ENCODE results near the gene SMOC2. TPM values are rescaled to one million over a fixed set of nuclear protein-coding genes. Genes with fewer than 3 reads are reported as not detected.
"Not testable (repeated sequence)": the region's sequence is repeated elsewhere in the genome, so short reads cannot be mapped to it uniquely, and the experiment has no call there.

Gene SMOC2
- total and polyA plus RNA-seq, 2 of the 13 experiments (the other 11 are each of a cell fraction or from before 2014, with no cell fraction given): not detected

- no TSS peak for BruUV-seq (replicated peaks)
- ChIA-PET POLR2A (no interaction called here), CTCF (ENCODE audit: low intra/inter-chr PET ratio, low total read pairs) (no interaction called here)
- in situ Hi-C loops (cut with HindIII; ENCODE audit: extremely low pct_ligation_motif_present, low pct_unique_long_range_greater_than_20kb) (no loop called here), intact Hi-C loops (cut with micrococcal nuclease; ENCODE audit: unreplicated experiment) (no loop called here)
- no peaks in the 10 kb centered on the region for H3K4me1 ChIP-seq (ENCODE audit: insufficient read depth, low read length)
- H4K20me1 ChIP-seq (ENCODE audit: insufficient read depth, low read length): no peaks in the 10 kb centered on the region
- H3K79me2 ChIP-seq (ENCODE audit: insufficient read depth, low read length): no peaks in the 10 kb centered on the region
- H3K27ac ChIP-seq (ENCODE audit: extremely low read length, insufficient read depth, low read length): no peak overlapping the region
- WGBS (ENCODE audit: low lambda C conversion rate): 44% methylated on average over 19 of the region's 19 CpGs
- H3K9me3 ChIP-seq (ENCODE audit: low read length): no peaks in the 10 kb centered on the region
- H3K36me3 ChIP-seq (replicated peaks in 1 of 2; ENCODE audit: control insufficient read depth in 1 of 2, insufficient read depth in 2 of 2, low read length in 2 of 2): no peaks in the 10 kb centered on the region
- DNase-seq (ENCODE audit: low spot score) (no peak), FAIRE-seq (no peak), ATAC-seq (no peak)
- no peak for TF ChIP-seq XBP1 (CRISPR knock-in tag; IDR thresholded peaks at IDR 0.05)
- no peak for TF ChIP-seq ZNF660 (CRISPR knock-in tag; IDR thresholded peaks at IDR 0.05; ENCODE audit: borderline replicate concordance, low read depth)
- TF ChIP-seq, protein P1, sequence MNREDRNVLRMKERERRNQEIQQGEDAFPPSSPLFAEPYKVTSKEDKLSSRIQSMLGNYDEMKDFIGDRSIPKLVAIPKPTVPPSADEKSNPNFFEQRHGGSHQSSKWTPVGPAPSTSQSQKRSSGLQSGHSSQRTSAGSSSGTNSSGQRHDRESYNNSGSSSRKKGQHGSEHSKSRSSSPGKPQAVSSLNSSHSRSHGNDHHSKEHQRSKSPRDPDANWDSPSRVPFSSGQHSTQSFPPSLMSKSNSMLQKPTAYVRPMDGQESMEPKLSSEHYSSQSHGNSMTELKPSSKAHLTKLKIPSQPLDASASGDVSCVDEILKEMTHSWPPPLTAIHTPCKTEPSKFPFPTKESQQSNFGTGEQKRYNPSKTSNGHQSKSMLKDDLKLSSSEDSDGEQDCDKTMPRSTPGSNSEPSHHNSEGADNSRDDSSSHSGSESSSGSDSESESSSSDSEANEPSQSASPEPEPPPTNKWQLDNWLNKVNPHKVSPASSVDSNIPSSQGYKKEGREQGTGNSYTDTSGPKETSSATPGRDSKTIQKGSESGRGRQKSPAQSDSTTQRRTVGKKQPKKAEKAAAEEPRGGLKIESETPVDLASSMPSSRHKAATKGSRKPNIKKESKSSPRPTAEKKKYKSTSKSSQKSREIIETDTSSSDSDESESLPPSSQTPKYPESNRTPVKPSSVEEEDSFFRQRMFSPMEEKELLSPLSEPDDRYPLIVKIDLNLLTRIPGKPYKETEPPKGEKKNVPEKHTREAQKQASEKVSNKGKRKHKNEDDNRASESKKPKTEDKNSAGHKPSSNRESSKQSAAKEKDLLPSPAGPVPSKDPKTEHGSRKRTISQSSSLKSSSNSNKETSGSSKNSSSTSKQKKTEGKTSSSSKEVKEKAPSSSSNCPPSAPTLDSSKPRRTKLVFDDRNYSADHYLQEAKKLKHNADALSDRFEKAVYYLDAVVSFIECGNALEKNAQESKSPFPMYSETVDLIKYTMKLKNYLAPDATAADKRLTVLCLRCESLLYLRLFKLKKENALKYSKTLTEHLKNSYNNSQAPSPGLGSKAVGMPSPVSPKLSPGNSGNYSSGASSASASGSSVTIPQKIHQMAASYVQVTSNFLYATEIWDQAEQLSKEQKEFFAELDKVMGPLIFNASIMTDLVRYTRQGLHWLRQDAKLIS (CRISPR knock-in tag; IDR thresholded peaks at IDR 0.05): no peak
- H3K9ac ChIP-seq (ENCODE audit: insufficient read depth, low read depth, low read length): no peak overlapping the region
- peaks cover 6 to 71% of the 10 kb centered on the region in 2 experiments for H3K27me3 ChIP-seq (ENCODE audit: control insufficient read depth in 1 of 2, insufficient read depth in 2 of 2, low read length in 2 of 2)
- no peak overlapping the region for H2AFZ ChIP-seq (ENCODE audit: low read length)
- no peak overlapping the region for H3K4me2 ChIP-seq (ENCODE audit: low read depth, low read length)
- no peak overlapping the region for H3K4me3 ChIP-seq (replicated peaks in 1 of 3; ENCODE audit: insufficient read depth in 1 of 3, low read depth in 2 of 3, low read length in 3 of 3)
These were observed 130.3 kb downstream of the SMOC2 start for GRCh38 chr6:168571268-168571667.

GRCh38 chr6:168573276-168573835 lies 132.4 kb downstream of the SMOC2 start:
- H3K79me2 ChIP-seq (ENCODE audit: insufficient read depth, low read length); FAIRE-seq; H4K20me1 ChIP-seq (ENCODE audit: insufficient read depth, low read length); POLR2A ChIA-PET; H3K9me3 ChIP-seq (ENCODE audit: low read length); H3K9ac ChIP-seq (ENCODE audit: insufficient read depth, low read depth, low read length); H3K27ac ChIP-seq (ENCODE audit: extremely low read length, insufficient read depth, low read length); H3K4me3 ChIP-seq (replicated peaks in 1 of 3; ENCODE audit: insufficient read depth in 1 of 3, low read depth in 2 of 3, low read length in 3 of 3); H3K36me3 ChIP-seq (replicated peaks in 1 of 2; ENCODE audit: control insufficient read depth in 1 of 2, insufficient read depth in 2 of 2, low read length in 2 of 2); H2AFZ ChIP-seq (ENCODE audit: low read length); intact Hi-C loops (cut with micrococcal nuclease; ENCODE audit: unreplicated experiment); ATAC-seq; H3K4me2 ChIP-seq (ENCODE audit: low read depth, low read length); in situ Hi-C loops (cut with HindIII; ENCODE audit: extremely low pct_ligation_motif_present, low pct_unique_long_range_greater_than_20kb); H3K4me1 ChIP-seq (ENCODE audit: insufficient read depth, low read length); DNase-seq (ENCODE audit: low spot score); BruUV-seq (replicated peaks); CTCF ChIA-PET (ENCODE audit: low intra/inter-chr PET ratio, low total read pairs): not testable (repeated sequence)
- H3K27me3 ChIP-seq (ENCODE audit: control insufficient read depth in 1 of 2, insufficient read depth in 2 of 2, low read length in 2 of 2): peaks cover 16 to 79% of the 10 kb centered on the region in 2 experiments
- 51% methylated on average over 18 of the region's 28 CpGs for WGBS (ENCODE audit: low lambda C conversion rate)

Measured in HepG2 (cell line).